AG09319 (cell line): Measurements from ENCODE around the gene EP400.

Source experiments
- DNase-seq: peaks from one replicate; pipeline ENCODE4 v3.0.0-alpha.2; 2010; ENCODE audit warnings: low read depth; ENCODE audit errors: extremely low read depth
- TF ChIP-seq, protein P1 (sequence below): IDR thresholded peaks from 2 replicates; pipeline ENCODE4 v1.5.1; 2011; ENCODE audit warnings: low read depth, mild to moderate bottlenecking, inconsistent platforms, low read length, moderate library complexity

Gene EP400

DNA sequence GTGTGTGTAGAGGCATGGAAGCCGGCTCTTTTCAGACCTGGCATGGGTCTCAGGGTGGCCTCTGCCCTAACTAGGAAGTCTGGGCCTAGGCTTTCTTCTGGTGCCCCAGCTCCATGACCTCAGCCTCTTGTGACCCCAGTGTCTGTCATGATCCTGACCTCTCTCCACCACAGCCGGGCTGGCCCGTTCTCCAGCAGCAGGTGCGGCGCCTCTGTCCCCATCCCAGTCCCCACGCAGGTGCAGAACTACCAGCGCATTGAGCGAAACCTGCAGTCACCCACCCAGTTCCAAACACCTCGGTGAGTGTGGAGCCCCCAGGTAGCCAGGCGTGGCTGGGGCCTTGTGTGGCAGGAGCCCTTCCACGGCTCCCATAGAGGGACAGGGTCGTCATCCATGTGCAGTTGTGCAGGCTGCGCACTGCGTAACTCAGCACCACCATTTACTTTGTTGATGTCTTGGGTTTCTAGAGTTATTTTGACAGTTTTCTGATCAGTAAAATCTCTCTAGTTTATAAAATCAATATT, 35.5 kb upstream of the EP400 start:
- TF ChIP-seq, protein P1, sequence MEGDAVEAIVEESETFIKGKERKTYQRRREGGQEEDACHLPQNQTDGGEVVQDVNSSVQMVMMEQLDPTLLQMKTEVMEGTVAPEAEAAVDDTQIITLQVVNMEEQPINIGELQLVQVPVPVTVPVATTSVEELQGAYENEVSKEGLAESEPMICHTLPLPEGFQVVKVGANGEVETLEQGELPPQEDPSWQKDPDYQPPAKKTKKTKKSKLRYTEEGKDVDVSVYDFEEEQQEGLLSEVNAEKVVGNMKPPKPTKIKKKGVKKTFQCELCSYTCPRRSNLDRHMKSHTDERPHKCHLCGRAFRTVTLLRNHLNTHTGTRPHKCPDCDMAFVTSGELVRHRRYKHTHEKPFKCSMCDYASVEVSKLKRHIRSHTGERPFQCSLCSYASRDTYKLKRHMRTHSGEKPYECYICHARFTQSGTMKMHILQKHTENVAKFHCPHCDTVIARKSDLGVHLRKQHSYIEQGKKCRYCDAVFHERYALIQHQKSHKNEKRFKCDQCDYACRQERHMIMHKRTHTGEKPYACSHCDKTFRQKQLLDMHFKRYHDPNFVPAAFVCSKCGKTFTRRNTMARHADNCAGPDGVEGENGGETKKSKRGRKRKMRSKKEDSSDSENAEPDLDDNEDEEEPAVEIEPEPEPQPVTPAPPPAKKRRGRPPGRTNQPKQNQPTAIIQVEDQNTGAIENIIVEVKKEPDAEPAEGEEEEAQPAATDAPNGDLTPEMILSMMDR, result no peak
- DNase-seq, result no peak

DNA sequence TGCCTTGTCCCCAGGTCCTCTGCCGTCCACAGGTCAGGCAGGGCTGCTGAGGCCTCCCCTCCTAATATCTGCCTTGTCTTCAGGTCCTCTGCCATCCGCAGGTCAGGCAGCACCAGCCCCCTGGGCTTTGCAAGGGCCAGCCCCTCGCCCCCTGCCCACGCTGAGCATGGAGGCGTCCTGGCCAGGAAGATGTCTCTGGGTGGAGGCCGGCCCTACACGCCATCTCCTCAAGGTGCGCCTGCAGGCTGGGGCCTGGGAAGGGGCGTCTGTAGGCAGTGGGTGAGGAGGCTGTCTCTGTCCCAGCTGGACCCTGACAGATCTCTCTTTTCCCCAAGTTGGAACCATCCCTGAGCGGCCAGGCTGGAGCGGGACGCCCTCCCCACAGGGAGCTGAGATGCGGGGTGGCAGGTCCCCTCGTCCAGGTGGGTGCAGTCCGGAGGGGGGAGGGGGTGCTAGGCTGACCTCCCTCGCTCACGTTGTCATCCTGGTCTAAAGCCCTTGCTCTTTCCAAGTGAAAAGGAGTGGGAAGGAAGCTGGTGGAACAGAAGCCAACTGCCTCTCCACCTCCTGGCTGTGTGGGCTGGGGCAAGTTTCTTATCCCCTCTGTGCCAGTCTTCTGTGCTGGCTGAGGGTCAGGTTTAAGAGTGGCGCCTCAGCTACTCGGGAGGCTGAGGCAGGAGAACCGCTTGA, 34.6 kb upstream of the EP400 start:
- TF ChIP-seq, protein P1, result no peak

DNA sequence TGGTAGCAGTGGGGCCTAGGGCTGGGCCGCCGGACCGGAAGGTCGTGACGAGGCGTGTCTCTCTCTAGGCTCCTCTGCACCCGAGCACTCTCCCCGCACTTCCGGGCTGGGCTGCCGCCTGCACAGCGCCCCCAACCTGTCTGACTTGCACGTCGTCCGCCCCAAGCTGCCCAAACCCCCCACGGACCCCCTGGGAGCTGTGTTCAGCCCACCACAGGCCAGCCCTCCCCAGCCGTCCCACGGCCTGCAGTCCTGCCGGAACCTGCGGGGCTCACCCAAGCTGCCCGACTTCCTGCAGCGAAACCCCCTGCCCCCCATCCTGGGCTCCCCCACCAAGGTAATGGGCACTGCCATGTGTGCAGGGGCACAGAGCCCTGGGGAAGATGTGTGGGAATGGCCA, 33.9 kb upstream of the EP400 start:
- no peak for DNase-seq
- TF ChIP-seq, protein P1, result no peak

More for the DNA sequence above, 34.6 kb upstream of the EP400 start:
- DNase-seq, result no peak

DNA sequence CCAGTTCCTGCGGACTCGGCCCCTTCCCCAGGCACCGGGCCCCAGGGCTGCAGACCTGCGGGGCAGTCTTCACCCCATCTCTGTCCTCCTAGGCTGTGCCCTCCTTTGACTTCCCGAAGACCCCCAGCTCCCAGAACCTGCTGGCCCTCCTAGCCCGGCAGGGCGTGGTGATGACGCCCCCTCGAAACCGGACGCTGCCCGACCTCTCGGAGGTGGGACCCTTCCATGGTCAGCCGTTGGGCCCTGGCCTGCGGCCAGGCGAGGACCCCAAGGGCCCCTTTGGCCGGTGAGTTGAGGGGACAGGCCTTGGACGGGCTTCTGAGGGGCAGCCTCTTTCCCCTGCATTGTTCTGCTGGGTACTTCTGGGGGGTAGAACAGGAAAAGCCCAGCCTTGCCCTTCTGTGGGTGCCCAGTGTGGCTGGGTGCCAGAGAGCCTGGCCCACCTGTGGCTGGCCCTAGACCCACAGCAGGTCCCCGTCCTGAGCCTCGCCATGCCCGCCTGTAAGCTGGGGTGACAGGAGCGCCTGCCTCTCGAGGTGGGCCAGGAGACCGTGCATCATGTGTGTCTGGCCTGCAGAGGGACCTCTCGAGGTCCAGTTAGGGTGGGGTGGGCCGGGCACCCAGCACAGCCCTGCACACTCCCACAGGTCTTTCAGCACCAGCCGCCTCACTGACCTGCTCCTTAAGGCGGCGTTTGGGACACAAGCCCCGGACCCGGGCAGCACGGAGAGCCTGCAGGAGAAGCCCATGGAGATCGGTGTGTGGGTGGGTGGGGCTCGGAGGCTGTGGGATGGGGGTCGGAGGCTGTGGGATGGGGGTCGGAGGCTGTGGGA, 33.2 kb upstream of the EP400 start:
- DNase-seq, result no peak
- TF ChIP-seq, protein P1, result no peak

DNA sequence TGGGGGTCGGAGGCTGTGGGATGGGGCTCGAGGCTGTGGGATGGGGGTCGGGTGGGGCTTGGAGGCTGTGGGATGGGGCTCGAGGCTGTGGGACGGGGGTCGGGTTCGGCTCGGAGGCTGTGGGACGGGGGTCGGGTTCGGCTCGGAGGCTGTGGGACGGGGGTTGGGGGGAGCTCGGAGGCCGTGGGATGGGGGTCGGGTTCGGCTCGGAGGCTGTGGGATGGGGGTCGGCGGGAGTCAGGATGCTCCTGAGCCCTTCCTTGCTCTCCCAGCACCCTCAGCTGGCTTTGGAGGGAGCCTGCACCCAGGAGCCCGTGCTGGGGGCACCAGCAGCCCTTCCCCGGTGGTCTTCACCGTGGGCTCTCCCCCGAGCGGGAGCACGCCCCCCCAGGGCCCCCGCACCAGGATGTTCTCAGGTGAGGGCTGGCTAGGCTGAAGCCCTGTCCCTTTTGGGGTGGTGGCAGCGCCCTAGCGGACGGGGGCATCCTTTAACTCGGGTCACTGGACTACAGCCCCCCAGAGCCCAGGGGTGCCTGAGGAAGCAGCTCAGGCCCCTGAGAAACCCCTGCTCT, 32.5 kb upstream of the EP400 start:
- TF ChIP-seq, protein P1, result no peak
- no peak for DNase-seq

DNA sequence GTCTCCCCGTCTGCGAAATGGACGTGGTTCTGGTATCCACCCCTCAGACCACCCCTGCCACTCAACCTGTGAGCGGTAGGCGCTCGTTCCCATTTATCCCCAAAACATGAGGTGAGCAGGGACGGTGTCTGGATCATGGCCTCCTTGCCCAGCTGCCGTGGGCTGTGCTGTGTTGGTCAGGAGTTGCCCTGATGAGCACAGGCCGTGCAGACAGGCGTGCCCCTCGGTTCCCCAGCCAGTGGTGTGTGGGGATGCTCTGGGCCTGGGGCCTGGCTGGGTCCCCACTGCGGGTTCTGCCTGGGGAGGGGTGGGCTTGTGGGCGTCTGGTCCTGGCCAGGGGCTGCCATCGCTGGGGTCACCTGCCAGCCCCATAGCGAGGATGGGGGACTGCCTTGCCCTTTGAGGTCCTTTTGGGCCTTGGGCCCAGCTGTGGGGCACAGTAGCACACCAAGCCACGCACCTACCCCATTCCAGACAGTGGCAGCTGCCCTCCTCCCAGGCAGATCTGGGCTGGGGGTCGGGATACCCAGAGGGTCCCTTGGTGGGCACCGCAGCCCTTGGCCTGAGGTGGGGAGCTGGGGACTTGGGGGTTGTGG, 31.9 kb upstream of the EP400 start:
- TF ChIP-seq, protein P1, result no peak
- DNase-seq, result no peak
